ENCODE data around the gene PTPRD.

The PTPRD gene

DNA sequence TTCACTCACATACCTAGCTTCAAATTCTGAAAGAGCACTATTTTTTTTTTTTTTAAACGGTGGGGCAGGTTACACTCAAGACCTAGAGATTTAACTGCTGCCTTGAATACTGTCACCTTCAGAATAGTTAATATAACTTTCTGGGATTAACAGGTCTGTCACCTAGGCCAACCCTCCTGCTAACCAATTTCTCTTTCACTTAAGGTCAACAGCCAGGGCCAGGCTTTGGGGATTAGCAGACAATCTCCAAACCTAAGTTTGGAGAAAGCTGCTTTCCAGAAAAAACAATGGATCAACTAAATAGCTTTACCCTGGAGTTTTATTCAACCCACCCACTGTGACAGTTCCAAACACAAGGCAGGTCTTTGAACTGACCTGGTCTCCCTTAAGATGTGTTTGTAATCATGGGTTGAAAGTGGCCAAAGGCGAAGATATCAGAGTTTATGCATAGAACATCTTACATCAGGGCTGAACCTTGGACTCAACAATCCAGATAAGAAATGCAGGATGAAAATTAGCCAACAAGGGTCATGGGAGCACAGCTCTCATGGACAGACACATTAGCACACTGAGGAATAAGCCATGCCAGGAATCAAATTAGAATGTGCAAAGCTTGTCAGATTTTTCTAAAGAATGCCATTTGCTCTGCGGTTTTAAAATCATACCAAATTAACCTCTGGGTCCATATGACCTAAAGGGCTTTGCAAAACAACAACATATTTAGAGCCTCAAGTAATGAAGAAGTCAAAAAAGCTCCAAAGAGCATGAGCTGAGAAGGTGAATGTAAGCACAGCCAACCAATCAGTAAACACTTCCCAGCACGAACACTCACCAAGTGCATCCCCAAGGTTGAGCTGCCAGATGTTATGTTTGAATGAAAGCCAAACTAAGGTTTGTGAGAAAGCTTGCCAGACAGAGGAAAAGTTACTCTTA, 2274.7 kb downstream of the PTPRD start:
- DNase-seq: no peak

DNA sequence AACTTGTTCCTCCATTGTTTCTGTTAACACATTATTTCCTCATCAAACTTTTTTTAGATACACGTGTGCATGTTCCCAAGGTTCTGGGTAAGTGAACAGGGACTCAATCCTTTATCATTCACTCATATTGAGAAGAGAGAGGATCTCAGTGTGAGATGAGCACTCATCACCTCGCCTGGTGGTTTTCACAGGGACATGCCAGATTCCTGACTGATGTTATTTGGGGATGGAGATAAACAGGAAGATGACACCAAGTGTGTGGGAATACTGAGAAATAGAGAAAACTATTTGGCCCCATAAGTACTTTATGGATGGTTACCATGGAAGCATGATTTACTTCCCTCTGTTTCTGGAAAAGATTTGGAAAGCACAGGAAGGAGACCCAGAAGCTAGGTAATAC, 2279.9 kb downstream of the PTPRD start:
- no peak for DNase-seq

GRCh38 chr9:8332331-8332650, 2280.5 kb downstream of the PTPRD start:
- no peak for DNase-seq

DNA sequence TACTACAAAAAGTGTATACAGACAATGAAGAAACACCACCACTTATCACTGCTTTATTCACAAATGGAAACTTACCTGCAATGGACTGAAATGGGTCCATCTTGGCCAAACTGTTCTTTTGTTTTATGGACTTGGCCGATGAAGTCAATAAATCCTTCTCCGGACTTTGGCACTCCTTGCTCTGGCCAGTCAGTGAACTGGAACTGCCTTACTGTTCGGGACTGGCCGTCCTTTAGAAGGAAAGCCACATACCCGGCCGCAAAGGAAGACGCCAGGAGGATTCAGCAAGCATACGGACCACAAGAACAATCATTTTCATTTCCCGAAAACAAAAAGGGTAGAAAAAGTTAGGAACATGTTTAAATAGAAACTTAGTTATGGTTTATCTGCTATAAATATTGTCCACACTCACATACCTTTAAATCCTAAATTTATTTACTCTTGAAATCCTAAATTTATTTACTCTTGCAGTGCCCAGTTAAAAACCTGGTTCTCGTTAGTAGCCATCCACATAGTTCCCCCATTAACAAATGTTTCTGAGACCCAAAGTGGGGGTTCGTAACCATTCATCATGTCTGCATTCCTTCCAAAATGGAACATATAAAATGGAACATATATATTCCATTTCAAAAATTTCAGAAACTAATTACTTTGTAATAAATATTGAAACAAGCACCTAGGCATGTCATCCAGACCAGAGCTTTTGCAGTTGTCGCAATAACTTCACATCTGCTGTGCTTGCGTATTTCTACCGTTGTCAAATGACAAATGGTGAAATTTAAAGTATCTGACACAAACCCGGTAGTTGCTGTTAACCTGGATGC, 2281.1 kb downstream of the PTPRD start:
- DNase-seq: no peak

DNA sequence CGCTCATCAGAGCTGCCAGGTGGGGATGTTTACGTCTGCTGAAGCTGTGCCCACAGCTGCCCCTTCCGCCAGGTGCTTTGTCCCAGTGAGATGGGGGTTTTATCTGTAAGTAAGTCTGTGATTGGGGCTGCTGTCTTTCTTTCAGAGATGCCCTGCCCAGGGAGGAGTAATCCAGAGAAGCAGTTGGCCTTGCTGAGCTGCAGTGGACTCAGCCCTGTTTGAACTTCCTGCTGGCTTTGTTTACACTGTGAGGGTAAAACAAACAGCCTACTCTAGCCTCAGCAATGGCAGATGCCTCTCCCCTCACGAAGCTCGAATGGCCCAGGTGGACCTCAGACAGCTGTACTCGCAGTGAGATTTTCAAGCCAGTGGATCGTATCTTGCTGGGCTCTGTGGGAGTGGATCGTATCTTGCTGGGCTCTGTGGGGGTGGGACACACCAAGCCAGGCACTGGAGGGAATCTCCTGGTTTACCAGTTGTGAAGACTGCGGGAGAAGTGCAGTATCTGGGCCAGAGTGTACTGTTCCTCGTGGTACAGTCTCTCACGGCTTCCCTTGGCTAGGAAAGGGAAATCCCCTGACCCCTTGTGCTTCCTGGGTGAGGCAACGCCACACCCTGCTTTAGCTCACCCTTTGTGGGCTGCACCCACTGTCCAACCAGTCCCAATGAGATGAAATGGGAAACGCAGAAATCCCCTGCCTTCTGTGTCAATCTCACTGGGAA, 2283.1 kb downstream of the PTPRD start:
- DNase-seq: no peak

GRCh38 chr9:8315211-8315610, 2297.6 kb downstream of the PTPRD start:
- DNase-seq: no peak

DNA sequence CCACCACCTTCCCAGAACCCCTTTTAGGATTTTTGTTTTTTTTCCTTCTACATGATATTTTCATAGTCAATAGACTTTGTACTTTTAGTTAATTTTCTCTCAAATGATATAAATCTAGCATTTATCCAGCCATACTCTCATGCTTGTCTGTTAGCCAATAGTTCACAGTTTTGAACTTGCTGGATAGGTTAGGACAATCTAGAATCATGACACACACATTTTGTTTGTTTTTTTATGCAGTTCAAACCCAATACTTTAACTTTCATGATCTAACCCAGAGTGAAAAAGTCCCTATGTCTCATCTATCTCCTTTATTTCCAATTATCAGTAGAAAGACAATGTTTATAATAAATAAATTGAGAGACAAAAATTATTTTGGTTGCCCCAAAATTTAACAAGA, 2303.5 kb downstream of the PTPRD start:
- DNase-seq: no peak

GRCh38 chr9:8304720-8305119, 2308.1 kb downstream of the PTPRD start:
- DNase-seq: no peak

GRCh38 chr9:8301296-8301695, 2311.5 kb downstream of the PTPRD start:
- no peak for DNase-seq

GRCh38 chr9:8297047-8297446, 2315.8 kb downstream of the PTPRD start:
- no peak for DNase-seq

DNA sequence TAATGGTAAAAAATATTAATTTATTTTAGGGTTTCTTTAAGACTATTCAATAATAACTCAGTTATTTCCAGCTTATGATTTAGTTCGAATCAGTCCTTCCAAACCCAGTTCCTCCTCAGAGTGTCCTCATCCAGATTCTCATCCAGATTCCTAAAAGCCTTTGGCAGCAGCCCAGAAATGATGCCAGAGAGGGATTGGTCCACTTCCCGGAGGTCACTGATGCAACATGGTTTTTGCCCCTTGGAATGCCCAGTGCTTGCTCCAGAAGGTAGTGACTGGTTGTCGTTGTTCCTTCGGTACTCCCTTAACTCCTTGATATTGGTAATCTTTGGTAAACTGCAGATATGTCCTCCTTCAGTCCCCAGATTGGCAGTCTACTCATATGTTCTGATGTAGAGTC, 2320.1 kb downstream of the PTPRD start:
- DNase-seq: no peak

DNA sequence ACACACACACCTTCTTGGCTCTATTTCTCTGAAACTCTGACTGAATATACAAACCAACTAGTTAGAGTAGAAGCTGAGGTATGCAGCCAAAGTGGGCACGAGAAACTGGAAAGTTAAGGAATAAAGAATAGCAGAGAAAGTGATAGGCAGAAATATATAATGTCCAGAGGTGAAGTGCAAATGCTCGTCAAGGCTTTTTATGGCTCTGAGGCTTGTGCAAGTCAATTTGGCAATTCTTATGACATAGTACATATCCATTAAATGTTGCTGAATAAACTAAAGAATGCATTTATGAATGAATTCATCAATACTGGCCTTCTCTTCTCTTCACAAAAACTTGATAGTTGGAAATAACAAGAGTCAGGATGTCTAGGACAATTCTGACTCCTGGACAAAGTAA, 2323.1 kb downstream of the PTPRD start:
- no peak for DNase-seq

- DNase-seq: no peak
Observed at GRCh38 chr9:8287970-8288369, 2324.8 kb downstream of the PTPRD start.

DNA sequence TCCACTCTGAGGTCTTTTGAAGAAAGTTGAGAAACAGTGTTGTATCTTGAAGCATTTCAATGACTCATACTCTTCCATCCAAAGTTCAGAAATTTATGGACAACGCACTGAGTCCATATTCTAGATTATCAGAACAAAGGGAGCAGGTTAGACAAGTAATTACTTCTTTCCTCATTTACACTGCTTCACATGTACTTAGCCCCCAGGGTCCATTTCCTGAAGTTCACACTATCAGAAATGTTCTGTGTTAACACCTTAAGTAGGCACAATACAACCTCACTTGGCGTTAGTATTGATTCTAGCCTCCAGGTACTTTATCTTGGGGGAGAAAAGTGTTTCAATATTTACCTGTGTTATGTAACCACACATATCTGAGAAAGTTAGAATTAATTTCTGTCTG, 2325.3 kb downstream of the PTPRD start:
- no peak for DNase-seq

DNA sequence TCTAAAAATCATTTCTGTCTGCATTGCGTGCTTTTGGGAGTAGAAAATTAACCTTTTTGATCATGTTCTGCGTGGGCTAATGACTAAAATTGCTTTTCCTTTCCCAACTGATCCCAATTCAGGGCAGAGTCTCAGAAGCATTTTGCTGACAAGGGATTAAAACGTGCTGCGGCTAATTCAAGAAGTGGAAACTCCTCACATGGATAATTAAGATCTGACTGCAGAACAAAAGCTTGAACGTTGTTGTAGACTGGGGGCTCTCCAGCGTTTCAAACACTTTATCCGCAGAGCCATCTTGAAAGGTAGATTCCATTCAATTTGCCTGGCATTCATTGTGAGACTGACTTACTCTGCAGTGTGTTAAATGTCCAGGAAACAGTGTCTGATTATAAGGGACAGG, 2327.9 kb downstream of the PTPRD start:
- DNase-seq: no peak

DNA sequence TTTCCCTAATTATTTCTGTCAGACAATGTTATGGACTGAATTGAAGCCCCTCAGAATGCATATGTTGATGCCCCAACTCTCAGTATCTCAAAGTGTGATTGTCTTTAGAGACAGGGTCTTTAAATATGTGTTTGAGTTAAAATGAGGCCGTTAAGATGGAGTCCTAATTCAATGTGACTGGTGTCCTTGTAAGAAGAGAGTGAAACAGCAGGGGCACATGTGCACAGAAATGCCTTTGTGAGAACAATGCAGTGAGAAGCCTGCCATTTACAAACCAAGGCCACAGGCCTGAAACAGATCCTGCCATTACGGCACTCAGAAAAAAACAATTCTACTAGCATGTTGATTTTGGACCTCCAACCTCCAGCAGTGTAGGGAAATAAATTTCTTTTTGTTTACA, 2330.3 kb downstream of the PTPRD start:
- no peak for DNase-seq

DNA sequence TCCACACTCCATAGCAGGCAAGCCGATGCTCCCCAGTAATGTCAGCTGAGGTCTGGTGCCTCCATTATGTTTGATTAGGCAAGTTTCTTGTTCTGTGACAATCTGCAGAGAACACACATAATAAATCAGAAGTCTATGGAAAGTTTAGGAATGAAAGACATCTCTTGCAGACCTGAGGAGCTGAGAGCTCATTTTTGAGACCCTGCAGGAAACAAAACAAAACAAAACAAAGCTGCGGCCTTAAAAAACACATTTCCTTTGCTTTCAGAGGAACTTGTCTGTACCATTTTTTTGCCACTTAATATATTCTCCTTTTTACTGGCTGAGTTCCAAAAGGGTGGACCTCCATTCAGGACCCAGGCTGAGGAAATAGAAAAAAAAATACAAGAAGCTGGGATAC, 2332.0 kb downstream of the PTPRD start:
- DNase-seq: no peak

DNA sequence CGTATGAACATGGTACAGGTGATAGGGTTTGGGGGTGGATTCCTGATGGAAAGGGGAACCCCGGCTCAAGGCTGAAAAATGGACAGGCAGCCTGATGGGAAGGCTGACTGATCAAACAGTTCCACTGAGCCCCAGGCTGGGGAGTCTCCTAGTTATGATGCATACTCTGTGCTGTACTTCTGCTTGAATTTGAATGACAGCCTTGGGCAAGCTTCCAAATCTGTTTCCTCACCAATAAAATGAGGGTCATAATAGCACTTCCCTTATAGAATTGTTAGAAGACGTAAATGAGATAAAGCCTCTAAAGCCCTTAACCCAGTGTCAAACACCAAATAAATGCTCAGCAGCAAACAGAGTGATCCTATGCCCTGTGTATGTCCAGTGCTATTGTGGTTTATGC, 2334.8 kb downstream of the PTPRD start:
- DNase-seq: no peak

DNA sequence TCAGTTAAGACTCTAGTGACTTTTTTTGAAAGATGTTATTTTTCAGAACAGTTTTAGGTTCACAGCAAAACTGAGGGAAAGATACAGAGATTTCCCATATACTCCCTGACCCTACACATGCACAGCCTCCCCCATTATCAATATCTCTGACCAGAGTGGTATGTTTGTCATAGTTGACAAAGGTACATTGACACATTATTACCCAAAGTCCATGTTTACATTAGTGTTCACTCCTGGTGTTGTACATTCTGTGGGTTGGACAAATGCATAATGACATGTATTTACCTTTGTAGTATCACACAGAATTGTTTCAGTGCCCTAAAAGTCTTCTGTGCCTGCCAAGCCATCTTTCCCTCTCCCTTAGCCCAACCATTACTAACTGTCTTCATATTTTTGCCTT, 2342.6 kb downstream of the PTPRD start:
- no peak for DNase-seq

DNA sequence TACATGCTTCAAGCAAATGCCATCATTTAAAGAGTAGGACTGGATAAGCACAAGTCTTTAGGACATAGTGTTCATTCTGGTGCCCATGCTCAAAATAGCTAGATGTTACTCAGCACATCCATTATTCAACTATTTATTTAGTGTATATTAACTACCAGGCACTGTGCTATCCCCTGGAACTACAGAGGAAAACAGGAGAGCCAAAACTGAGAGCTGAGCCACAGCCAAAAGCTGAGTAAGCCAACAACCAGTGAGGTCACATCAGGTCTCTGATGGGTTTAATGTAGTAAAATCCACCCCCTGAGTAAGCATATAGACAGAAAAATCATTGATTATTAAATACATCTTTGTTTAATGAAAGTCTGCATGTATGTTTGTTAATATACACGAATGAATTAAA, 2343.9 kb downstream of the PTPRD start:
- no peak for DNase-seq

DNA sequence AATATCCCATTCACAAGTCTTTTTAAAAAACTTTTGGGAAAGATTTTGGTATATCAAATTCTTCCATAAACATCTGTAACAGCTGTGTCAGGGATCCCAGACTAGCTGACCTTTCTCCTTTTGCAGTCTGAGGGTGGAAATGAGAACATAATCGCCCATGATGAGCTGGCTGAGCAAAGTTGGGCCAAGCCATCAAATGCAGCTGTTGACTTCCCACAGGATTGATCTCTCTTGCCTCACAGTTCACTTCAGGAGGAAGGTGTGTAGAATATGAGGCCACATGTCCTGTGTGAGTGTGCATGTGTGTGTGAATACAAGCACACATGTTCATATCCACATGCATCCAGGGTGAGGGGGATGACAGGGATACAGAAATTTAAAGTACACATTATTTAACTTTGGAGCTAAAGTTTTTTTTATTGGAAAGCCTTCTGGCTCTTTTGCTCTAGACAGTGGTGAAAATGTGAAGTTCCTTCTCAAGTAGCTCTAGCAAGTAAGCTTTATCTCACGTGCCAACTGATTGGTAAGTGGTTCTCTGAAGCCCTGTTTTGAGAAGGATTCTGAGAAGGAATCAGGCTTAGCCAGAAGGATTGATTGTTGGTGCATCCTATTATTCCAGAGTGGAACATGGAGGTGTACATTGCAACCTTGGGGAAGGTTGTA, 2344.5 kb downstream of the PTPRD start:
- DNase-seq: no peak

DNA sequence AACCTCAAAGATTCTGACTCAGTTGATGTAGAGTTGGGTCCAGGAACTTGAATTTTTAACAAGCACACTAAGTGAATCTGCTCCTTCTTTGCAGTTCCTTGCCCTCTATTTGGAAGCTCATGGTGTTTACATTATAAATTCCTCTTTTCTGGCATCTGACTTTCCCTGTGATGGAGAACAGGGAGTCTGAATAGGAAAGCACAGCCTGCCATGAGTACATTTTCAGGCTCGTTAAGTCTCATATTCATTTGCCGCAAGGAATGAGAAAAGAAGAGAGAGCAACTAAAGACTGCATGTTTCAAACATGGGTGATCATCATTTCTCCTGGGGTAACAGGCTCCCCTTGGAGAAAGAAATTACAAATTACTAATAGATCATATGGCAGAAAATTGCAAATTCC, 2345.2 kb downstream of the PTPRD start:
- DNase-seq: no peak

DNA sequence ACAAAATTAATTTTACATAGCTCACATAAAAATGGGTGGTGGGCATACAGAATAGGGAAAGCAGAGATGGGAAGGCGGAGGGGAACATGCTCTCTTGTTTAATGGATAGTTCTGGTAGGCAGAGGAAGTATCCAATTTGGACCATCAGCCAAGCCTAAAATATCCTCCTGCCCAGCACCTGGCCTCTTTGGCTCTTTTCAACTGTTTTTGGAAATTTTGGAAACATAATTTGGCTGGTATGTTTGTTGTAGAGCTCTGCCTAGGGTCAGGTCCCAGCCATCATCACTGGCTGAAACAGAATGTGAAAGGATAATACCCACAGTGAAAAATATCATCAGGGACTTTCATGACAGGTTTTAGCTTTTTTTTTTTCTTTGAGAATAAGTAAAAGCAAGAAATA, 2345.9 kb downstream of the PTPRD start:
- no peak for DNase-seq

Measured in Kasumi-1 (cell line).